ENCODE results near the gene CRABP1.
A peak's percentile ranks its signal among the peaks of the same experiment; 100 is the strongest.

CRABP1 gene

DNA sequence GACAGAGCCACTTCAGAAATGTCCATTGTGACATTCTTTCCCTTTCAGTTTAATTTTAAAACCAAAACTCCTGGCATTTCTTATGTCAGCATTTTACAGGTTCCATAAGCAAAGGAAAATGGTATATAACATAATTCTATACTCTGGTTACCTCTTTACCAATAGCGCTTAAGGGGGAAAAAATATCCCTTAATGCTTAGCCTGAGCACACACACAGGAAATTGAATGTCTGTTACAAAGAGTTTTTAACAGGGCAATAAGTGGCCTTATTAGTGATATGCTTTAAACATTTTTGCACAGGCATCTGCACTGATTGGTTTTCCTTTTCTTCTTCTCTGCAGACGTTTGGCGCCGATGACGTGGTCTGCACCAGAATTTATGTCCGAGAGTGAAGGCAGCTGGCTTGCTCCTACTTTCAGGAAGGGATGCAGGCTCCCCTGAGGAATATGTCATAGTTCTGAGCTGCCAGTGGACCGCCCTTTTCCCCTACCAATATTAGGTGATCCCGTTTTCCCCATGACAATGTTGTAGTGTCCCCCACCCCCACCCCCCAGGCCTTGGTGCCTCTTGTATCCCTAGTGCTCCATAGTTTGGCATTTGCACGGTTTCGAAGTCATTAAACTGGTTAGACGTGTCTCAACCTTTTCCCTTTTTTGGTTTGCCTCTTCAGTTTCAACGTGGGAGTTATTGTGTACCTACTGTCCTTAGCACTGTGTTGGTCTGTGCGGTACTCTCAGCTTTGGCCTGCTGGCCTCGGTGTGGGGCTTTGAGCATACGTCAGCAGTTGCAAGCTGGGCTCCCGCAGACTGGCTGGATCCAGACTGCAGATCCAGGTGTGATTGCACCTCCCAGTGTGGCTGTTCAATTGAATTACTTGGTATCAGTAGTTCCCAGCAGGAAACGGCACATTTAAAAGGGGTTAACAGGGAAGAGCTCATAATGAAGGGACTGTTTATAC, 7.7 kb downstream of the CRABP1 start:
- no peak for DNase-seq (ENCODE audit: low spot score)

DNA sequence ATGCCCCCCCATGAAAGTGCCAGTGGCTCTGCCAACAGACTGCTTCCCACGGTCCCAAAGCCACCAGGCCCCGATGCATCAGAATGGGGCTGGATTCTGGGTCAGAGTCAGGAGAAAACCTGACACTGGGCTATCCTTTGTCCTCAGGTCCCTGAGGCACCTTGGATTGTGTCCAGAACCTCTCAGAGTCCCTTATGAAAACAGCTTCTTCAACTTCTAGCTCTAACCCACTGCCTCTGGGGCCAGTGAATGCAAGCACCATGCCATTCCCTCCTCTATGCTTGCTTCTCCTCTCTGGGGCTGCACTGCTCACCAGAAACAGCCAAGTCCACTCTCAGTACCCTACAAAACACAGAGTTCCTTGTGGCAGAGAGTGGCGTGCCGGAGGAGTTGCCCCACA, 9.9 kb downstream of the CRABP1 start:
- DNase-seq (ENCODE audit: low spot score) = no peak

DNA sequence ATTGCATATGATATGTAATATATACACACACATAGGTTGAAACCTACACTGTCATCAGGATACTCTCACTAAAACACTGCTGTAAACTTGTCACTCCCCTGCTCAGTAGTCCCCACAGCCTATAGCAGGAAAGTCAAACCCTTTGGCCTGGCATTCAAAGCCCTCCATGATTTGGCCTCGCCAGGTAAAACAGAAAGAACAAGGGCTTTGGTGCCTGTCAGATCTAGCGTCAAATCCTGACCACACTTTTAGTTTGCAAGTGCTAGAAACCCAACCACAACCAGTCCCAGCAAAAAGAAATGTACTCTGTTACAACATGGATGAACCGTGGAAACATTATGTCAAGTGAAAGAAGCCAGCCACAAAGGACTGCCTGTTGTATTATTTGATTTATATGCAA, 11.4 kb downstream of the CRABP1 start:
- DNase-seq (ENCODE audit: low spot score) = no peak

DNA sequence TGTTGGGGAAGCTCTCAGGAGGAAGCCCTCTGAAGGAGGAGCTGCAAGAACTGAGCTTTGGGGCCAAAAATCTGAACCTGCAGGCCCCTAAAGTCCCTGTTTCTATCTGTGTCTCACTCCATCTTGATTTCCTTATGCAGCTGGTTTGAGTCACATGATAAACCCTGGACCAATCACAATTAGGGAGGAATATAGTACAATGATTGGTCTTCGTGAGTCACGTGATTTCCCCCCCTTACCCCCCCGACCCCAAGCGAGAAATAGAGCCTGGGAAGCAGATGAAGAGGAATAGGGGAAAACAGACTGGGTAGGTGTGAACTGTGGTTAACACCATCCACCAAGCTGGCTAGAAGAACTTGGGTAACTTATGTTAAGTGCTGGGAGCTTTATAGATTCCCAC, 12.9 kb downstream of the CRABP1 start:
- peak; percentile 44 for DNase-seq (ENCODE audit: low spot score)

DNA sequence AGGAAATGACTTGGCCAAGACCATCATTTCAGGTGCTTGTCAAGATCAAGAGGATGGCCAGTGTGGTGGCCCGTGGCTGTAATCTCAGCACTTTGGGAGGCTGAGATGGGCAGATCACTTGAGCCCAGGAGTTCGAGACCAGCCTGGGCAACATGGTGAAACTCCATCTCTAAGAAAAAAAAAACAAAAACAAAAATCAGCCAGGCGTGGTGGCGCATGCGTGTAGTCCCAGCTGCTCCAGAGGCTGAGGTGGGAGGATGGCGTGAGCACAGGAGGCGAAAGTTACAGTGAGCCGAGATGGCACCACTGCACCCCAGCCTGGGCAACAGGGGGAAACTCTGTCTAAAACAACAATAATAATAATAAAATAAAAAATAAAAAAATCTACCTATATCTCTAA, 15.0 kb downstream of the CRABP1 start:
- no peak for DNase-seq (ENCODE audit: low spot score)

DNA sequence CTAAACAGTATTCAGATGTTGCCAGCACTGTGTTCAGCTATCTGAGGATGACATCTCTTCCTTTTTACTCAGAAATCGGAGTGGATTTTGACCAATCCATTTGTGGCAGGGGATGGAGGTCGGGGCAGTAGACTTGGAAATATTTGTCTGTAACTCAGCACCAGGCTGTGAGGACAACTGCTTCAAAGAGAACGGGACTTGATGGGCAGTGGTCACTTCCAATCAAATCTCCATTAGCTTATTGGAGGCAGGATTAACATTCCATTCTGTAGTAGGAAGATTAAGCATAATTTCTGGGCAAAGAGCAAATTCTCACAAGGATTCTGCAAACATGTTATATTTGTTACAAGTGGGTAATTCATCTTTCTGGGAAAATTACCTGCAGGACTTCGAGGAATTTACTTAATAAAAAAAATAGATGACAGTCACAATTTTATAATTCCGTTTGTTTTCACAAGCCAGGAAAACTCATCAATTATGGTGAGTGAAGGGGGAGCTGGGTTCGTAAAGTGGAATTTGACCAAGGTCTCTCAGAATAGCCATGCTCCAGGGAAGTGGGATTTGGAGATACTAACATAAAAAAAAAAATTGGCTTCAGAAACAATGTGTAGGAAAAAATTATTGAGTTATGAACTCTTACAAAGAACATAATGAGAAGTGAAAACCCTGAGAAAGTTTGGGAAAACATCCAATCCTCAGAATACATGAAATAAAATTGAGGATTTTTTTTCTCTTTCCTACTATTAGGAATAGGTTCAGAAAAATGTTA, 18.1 kb downstream of the CRABP1 start:
- DNase-seq (ENCODE audit: low spot score) = no peak

DNA sequence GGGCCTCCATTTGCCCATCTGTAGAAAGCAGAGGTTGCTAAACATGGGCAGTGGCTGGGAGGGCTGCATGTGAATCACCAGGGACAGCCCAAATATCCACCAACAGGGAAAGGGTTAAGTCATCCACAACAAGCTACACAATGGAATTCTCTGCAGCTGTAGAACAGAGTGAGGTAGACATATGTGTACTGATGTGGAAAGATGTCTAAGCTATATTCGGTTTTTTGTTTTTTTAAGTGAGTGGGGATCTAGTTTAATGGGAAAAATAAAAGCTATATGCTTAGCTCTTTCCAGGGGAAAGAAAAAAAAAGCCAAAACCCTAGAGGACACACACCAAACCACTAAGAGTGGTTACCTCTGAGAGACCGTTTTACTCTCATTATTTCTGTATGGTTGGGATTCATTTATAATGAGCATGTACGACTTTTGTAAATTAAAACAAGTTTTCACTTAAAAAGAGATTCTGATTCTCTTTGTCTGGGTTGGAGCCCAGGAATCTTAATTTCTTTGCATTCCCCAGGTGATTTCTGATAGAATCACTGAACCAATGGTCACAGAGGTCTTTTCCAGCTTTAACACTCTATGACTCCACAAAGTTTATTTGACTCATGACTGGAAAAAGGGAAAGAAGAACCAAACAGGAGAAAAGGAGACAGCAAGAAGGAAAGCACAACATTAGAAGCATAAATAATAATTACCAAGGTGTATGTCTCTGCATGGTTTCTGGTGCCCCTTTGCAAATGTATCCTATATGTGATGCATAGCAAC, 19.1 kb downstream of the CRABP1 start:
- DNase-seq (ENCODE audit: low spot score) = no peak

DNA sequence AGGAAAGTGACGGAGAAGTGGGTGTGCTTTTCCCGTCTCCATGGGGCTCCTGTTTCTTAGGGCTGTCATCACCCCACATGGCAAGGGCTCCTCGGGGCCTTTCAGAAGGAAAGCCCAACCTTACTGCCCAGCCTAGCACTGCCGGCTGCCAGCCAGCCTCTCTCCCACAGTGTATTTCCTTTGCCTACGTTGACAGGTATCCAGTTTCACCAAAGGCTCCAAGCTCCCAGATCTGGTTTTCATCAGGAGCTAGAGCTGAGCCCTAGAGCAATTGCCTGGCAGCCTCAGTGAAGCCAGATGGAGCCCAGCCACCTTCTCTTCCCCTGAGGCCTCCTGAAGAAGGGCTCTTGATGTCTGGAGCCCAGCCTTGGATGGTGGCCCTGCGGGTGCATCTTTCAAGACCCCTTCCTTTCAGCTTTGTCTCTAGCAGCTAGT, 20.2 kb downstream of the CRABP1 start:
- no peak for DNase-seq (ENCODE audit: low spot score)

DNA sequence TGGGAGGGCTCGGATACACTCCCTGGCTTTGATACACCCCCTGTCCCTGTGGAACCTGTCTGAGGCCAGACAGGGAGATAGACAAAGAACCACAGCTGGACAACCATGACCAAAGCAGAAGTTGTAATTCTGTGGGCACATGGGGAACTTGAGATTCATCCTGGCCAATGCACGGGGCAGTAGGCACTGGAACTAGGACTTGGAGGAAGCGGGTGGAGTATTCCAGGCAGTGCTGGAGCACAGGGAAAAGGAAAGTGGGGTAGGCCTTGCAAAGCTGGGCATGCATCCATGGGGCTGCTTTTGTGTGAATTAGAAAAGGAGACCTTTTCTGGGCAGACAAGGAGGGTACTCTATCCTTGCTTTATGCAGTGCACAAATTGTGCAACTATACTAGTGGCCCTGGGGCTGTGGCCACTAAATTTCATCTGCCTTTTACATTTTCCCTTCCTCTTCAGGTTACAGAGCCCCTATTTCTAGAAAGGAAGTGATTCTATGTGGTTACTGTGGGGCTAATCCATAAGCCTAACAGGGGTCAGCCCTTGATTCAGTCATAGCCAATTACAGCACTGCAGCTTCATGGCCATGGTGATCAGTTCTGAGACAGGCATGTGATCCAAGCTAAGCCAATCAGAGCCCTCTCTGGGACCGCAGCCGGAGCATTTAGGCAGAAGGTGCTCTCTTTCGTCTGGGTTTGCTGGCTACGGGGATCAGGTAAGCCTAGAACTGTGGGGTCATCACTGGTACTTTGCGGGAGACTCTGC, 21.0 kb downstream of the CRABP1 start:
- DNase-seq (ENCODE audit: low spot score) = no peak

DNA sequence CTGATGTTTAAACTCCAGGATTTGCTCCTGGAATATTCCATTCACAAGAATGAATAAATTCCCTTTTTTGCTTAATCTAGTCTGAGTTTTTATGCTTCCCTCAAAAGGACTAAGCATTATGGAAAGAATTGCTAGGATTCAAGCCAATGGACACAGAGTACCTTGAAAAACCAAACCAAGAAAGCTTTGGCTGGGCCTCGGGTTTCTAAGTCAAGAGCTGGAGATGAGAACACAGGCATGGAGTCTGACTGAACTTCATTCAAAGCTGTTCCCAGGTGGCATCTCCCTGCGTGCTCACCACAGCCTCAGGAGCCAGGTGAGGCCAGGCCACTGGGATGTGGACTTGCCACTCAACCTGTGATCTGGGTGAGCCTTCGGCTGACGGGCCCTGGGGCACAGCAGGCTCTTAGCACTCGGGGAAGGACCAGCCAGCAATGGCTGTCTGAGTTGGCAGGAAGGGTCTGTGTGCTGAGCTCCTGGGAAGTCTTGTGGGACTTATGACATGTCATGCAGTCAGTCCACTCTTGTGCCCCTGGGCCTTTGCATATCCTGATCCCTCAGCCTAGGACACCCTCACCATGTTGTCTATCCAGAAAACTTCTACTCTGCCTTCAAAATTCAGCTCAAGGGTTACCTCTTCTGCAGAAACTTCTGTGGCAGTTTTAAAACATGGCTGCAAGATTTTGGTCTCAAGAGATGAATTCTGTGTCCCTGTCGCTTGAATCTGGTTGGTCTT, 21.8 kb downstream of the CRABP1 start:
- no peak for DNase-seq (ENCODE audit: low spot score)

DNA sequence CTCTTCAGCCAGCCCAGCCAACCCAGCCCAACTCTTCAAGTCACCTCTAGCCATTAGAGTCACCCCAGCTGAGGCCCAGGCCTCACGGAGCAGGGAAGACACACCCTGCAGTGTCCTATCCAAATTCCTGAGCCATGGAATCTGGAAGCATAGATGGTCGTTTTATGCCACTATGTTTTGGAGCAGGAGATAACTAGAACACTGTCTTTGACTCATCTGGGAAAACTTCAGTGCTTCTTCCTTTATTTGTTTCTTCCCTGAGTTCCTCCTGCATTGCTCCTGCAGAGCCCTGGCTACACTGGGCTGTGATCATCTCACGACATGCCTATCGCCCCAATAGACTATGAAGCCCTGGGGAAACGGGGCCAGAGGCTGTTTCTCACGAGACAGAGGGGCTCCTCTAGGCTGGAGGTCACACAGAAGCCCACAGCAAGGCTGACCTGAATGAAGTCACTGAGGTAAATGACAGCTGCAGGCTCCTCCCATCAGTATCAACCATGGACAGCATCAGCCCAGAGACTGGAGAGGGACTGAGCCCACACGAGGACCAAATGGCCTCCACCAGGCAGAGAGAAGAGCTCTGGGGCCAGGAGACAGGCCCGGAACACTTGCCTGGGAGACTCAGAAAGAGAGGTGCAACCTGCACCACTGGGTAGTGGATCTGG, 22.7 kb downstream of the CRABP1 start:
- no peak for DNase-seq (ENCODE audit: low spot score)

DNA sequence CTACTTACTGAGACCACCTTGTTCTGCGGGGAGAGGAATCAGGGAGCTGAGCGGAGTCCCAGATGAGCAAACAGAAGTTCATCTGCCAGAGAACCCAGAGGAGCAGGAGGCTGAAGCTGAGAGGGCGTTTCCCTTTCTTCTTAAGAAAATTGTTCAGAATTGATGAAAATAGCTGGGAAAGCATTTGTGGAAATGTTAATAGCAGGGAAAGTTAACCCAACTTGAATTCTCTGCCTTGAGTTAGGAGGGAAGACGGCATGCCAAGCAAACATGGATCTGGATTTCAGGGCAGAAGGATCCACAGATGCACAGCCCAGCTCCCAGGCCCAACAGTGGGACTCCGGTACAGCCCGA, 23.2 kb downstream of the CRABP1 start:
- no peak for DNase-seq (ENCODE audit: low spot score)

DNA sequence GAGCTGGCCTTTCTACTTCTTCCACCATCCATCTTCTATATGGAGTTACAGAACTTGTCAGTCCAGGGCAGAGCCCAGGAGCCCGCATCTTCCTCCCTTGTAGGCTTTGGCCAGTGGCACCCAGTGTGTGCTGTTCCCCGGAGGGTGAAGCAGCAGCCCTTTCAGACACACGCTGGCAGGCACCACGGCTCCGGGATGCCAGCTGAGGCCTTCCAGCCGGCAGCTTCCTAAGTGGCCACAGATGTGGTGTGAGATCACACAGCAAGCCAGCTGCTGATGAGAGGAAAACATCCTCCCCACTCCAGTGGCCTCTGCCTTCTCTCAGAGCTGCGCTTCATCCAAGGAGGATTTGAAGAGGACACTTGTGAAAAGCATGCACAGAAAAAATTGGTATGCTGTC, 24.1 kb downstream of the CRABP1 start:
- no peak for DNase-seq (ENCODE audit: low spot score)

DNA sequence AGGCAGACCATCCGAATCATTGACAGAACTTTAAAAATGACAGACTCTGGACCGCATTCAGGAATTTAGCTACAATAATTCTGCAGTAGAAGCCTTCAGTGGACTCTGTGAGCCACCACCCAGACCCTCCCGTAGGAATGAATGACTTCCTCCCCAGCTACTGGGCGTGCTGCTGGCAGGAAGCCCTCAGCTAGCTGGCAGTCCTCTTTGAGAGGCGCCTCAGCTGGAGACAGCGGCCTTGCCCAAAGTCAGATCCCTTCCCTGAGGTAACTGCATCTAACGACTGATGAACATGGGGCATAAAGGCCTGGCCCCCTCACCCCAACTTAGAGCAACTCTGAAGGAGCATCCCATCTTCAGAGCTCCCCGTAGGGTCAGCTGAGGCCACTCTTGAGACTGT, 25.8 kb downstream of the CRABP1 start:
- no peak for DNase-seq (ENCODE audit: low spot score)

DNA sequence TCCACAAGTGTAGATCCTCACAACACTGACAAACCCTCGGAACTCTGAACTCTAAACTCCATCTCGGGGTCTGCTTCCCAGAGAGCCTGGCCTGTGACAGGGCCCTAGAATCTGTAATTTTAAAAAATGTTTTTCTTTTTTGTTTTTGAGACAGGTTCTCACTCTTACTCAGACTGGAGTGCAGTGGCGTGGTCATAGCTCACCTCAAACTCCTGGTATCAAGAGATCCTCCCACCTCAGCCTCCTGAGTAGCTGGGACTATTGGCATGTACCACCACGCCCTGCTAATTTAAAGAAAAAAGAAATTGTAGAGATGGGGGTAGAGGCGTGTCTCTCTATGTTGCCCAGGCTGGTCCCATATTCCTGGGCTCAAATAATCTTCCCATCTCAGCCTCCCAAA, 26.2 kb downstream of the CRABP1 start:
- no peak for DNase-seq (ENCODE audit: low spot score)

DNA sequence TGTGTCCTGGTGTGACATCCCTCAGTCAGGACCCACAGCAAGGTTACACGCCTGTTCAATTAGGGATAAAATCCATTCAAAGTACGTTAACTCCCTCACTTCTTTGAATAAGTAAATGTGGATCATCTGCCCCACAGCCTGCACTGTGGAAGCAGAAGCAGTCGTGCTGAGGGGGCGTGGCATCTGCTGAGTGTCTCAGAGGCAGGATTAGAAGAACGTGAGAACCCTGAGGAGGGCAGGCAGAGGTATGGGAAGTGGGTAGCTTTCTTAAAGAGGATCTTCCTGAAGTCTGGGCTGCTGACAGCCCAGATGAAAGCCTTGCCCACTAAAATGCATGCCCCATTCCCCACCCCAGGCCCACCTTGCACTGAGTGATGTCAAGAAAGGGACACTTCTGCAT, 28.5 kb downstream of the CRABP1 start:
- DNase-seq (ENCODE audit: low spot score) = no peak

DNA sequence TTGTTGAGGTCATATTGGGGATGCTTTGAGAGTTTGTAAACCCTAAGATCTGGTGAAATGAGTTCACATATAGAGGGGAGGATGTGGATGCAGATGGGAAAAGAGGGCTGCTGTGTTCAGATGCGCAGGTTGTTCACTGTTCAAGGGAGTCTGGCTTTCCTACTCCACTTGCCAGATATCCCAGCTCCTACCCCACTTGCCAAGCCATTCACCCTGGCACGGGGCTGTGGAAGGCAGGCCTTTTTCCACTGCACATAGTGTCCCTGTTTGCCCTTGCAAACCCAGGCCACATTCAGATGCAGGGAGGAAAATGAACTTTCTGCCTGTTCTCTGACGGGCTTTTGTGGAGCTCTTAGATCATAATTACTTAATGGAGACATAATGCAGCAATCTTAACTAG, 29.0 kb downstream of the CRABP1 start:
- no peak for DNase-seq (ENCODE audit: low spot score)

DNA sequence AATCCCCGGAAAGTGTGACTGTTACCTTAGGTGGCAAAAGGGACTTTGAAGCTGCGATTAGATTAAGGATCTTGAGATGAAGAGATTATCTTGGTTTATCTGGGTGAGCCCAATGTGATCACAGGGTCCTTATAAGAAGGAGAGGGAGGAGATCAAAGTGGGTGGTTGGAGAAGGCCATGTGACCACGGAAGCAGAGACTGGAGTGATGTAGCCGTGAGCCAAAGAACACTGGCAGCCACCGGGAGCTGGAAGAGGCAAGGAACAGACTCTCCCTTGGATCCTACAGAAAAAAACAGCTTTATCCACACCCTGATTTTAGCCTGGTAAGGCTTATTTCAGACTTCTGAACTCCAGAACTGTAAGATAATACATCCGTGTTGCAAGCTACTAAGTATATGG, 29.9 kb downstream of the CRABP1 start:
- no peak for DNase-seq (ENCODE audit: low spot score)

DNA sequence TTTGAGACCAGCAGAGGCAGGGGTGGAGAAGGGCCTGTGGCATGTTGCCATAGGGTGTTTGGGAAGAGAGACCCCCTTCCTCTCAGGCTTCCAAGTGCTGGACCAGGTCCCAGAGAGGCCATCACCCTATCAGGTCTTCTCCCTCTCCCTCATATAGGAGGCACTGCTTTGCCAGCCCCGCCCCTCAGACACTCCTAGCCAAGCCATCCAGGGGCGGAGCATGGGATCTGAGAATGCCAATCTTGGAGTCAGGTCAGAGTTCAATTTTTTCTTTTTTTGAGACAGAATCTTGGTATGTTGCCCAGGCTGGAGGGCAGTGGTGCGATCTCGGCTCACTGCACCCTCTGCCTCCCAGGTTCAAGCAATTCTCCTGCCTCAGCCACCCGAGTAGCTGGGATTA, 32.7 kb downstream of the CRABP1 start:
- no peak for DNase-seq (ENCODE audit: low spot score)
